ENCODE results near the gene CD34. TPM values are rescaled to one million over a fixed set of nuclear protein-coding genes. Genes with fewer than 3 reads are reported as not detected.

The CD34 gene
- total RNA-seq, 1 experiment from 2014 or later = 0.35 TPM

- H3K9ac ChIP-seq (ENCODE audit: extremely low read depth, insufficient read length, low read length) = no peak overlapping the region
- no peaks in the 10 kb centered on the region for H4K20me1 ChIP-seq (ENCODE audit: control insufficient read depth, insufficient read depth, insufficient read length)
- no peak overlapping the region for H2BK5ac ChIP-seq (ENCODE audit: insufficient read length, low read length)
- Mint-ChIP-seq H3K4me3 (no peak overlapping the region), H3K4me1 (peaks cover 11 to 12% of the 10 kb centered on the region in 2 experiments), H3K9me3 (no peaks in the 10 kb centered on the region), H3K27ac (peak overlapping the region in 1 of 3 experiments; percentile 60; a peak in 2 of 7 replicates), H3K36me3 (ENCODE audit: insufficient read depth in 1 of 3, low read depth in 3 of 3) (no peaks in the 10 kb centered on the region), H3K27me3 (ENCODE audit: low read depth) (peaks cover 31% of the 10 kb centered on the region)
- WGBS (ENCODE audit: extremely low coverage, insufficient read length, low lambda C conversion rate) = no CpG with 5 or more reads among the region's 5 CpGs
- no peaks in the 10 kb centered on the region for H3K9me3 ChIP-seq (ENCODE audit: control insufficient read depth, low read depth, low read length)
- no peak overlapping the region for H2BK12ac ChIP-seq (ENCODE audit: insufficient read length, low read depth, low read length)
- no peaks in the 10 kb centered on the region for H3K4me1 ChIP-seq (ENCODE audit: insufficient read depth, low read length)
- H3K23me2 ChIP-seq (ENCODE audit: insufficient read length, low read depth, low read length, poor library complexity, severe bottlenecking) = no peaks in the 10 kb centered on the region
- H3K18ac ChIP-seq (ENCODE audit: insufficient read length, low read depth, low read length) = no peak overlapping the region
- H2BK20ac ChIP-seq (ENCODE audit: low read depth, low read length, poor library complexity, severe bottlenecking) = no peak overlapping the region
- no peak overlapping the region for H4K91ac ChIP-seq (ENCODE audit: insufficient read length, low read depth, low read length)
- no peak overlapping the region for H2AFZ ChIP-seq (ENCODE audit: low read length)
- H3K79me1 ChIP-seq (ENCODE audit: insufficient read depth, low read depth, low read length, poor library complexity, severe bottlenecking) = no peaks in the 10 kb centered on the region
- no peak overlapping the region for H3K27ac ChIP-seq (ENCODE audit: insufficient read length, low read depth, low read length)
- H4K8ac ChIP-seq (replicated peaks; ENCODE audit: insufficient read length, low read depth, low read length) = no peak overlapping the region
- no peak for DNase-seq
- TF ChIP-seq, protein P1, sequence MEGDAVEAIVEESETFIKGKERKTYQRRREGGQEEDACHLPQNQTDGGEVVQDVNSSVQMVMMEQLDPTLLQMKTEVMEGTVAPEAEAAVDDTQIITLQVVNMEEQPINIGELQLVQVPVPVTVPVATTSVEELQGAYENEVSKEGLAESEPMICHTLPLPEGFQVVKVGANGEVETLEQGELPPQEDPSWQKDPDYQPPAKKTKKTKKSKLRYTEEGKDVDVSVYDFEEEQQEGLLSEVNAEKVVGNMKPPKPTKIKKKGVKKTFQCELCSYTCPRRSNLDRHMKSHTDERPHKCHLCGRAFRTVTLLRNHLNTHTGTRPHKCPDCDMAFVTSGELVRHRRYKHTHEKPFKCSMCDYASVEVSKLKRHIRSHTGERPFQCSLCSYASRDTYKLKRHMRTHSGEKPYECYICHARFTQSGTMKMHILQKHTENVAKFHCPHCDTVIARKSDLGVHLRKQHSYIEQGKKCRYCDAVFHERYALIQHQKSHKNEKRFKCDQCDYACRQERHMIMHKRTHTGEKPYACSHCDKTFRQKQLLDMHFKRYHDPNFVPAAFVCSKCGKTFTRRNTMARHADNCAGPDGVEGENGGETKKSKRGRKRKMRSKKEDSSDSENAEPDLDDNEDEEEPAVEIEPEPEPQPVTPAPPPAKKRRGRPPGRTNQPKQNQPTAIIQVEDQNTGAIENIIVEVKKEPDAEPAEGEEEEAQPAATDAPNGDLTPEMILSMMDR (conservative IDR thresholded peaks at IDR 0.05) = no peak
- H3K79me2 ChIP-seq (ENCODE audit: insufficient read depth, low read length) = no peaks in the 10 kb centered on the region
- no peak overlapping the region for H2AK5ac ChIP-seq (ENCODE audit: insufficient read length, low read length)
- no peak overlapping the region for H3T11ph ChIP-seq (ENCODE audit: low read length)
- no peak overlapping the region for H2BK120ac ChIP-seq (ENCODE audit: low read depth, low read length, poor library complexity, severe bottlenecking)
- no peak overlapping the region for H2BK15ac ChIP-seq (ENCODE audit: low read depth, low read length)
- H3K56ac ChIP-seq (ENCODE audit: insufficient read length, low read depth, low read length) = no peak overlapping the region
- no peak overlapping the region for H3K14ac ChIP-seq (ENCODE audit: insufficient read depth, low read length)
- no peak overlapping the region for H3K4ac ChIP-seq (ENCODE audit: low read depth, low read length)
- H4K5ac ChIP-seq (ENCODE audit: insufficient read length, low read depth, low read length) = no peak overlapping the region
- H3K23ac ChIP-seq (ENCODE audit: insufficient read length, low read depth, low read length) = no peak overlapping the region
- no peak overlapping the region for H3K4me2 ChIP-seq (ENCODE audit: insufficient read depth, insufficient read length, low read length)
- H3K27me3 ChIP-seq (ENCODE audit: insufficient read depth, low read length) = 0 out of 2 replicates have a peak, but pooled peaks cover 3% of the 10 kb centered on the region
Observed at GRCh38 chr1:207918011-207918410, 7.1 kb upstream of the CD34 start.

Measured in H9 (cell line).